Gastroesophageal sphincter (tissue), 3 donors: ENCODE data around the gene ZSWIM6.

Experiments used
- CTCF ChIP-seq, 4 experiments: fragments of 200-600 bp in 2 of 4; fragments of 450-650 bp in 2 of 4; sonication (generic) in 1 of 4; IDR thresholded peaks; one replicate each; pipeline ENCODE4 v1.5.1; 2017 to 2019; ENCODE audit warnings: antibody characterized with exemption in 4 of 4, mild to moderate bottlenecking in 2 of 4, moderate library complexity in 2 of 4
- EP300 ChIP-seq: sonication (generic); formaldehyde crosslinking; IDR thresholded peaks from one replicate; pipeline ENCODE4 v1.6.1; 2017; ENCODE audit warnings: antibody characterized with exemption, mild to moderate bottlenecking
- POLR2A ChIP-seq, 2 donors: fragments of 450-650 bp; IDR thresholded peaks; one replicate each; pipeline ENCODE4 v1.6.1; 2017; ENCODE audit warnings: antibody characterized with exemption in 2 of 2, mild to moderate bottlenecking in 2 of 2, moderate library complexity in 1 of 2
- POLR2AphosphoS5 ChIP-seq: sonication (generic); formaldehyde crosslinking; IDR thresholded peaks from one replicate; pipeline ENCODE4 v1.6.1; 2017; ENCODE audit warnings: antibody characterized with exemption

GRCh38 chr5:61293071-61293470, 39.0 kb upstream of the ZSWIM6 start:
- TF ChIP-seq CTCF (IDR thresholded peaks at IDR 0.05): no peak
- TF ChIP-seq EP300: no peak
- TF ChIP-seq POLR2A (IDR thresholded peaks at IDR 0.05): no peak
- no peak for TF ChIP-seq POLR2AphosphoS5
